ENCODE results near the gene APOO.

GRCh38 chrX:23826216-23826615, 81.5 kb downstream of the APOO start:
- TF ChIP-seq CTCF (IDR thresholded peaks at IDR 0.05 in 8 of 11, conservative IDR thresholded peaks at IDR 0.05 in 3 of 11) (no peak), POLR2A (IDR thresholded peaks at IDR 0.05) (no peak), POLR2AphosphoS5 (IDR thresholded peaks at IDR 0.05) (no peak)

All from spleen (tissue), 7 donors.